Retinal pigment epithelial cell (primary cell): ENCODE results near the gene REEP3.
A peak's percentile ranks its signal among the peaks of the same experiment; 100 is the strongest.

Source experiments
- DNase-seq: peaks from one replicate; pipeline ENCODE4 v3.0.0-alpha.2; 2010; ENCODE audit warnings: low read depth
- H3K4me3 ChIP-seq: 2 replicates; pipeline ENCODE4 v1.5.1; 2011; ENCODE audit warnings: mild to moderate bottlenecking, low read length, control low read depth, moderate library complexity
- TF ChIP-seq, protein P1 (sequence below): conservative IDR thresholded peaks from 2 replicates; pipeline ENCODE4 v1.5.1; 2011; ENCODE audit warnings: low read depth, low read length, control low read depth, inconsistent platforms

REEP3 gene

DNA sequence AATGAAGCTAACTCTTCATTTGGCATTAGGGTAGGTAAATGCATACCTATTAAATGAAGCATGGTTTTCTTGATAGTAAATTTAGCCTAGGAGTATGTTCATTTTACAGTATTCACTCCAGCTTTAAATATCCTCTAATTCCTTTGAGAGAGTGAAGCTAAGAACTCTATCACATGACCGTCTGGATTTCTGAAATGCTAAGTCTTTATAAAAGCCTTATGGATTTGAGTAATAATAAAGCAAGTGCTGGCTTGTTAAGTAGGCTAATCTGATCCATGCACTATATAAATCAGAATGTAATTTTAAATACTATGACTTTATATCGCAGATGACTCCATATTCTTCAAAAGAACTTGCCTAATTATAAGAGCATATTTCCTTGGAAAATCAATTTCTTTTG lies 64.8 kb downstream of the REEP3 start:
- TF ChIP-seq, protein P1, sequence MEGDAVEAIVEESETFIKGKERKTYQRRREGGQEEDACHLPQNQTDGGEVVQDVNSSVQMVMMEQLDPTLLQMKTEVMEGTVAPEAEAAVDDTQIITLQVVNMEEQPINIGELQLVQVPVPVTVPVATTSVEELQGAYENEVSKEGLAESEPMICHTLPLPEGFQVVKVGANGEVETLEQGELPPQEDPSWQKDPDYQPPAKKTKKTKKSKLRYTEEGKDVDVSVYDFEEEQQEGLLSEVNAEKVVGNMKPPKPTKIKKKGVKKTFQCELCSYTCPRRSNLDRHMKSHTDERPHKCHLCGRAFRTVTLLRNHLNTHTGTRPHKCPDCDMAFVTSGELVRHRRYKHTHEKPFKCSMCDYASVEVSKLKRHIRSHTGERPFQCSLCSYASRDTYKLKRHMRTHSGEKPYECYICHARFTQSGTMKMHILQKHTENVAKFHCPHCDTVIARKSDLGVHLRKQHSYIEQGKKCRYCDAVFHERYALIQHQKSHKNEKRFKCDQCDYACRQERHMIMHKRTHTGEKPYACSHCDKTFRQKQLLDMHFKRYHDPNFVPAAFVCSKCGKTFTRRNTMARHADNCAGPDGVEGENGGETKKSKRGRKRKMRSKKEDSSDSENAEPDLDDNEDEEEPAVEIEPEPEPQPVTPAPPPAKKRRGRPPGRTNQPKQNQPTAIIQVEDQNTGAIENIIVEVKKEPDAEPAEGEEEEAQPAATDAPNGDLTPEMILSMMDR: no peak
- peak; percentile 82 for DNase-seq
- no peak overlapping the region for H3K4me3 ChIP-seq

DNA sequence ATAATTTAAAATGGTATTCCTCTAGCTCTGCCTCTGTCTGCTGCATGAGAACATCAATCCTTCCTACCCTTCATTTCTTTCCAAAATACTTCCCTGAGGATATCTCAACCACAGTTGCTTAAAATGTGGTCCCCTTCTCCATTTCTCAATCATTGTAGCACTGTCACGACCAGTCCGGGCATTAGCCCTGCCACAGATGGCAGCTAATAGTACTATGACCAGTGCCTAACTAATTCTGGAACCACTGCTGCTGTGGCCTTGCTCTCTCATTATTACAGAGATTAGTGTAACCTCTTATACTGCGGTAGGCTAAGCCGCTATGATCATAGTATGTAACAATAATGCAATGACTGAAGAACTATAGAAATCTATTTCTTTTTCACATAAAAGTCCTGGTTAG lies 66.0 kb downstream of the REEP3 start:
- no peak overlapping the region for H3K4me3 ChIP-seq
- TF ChIP-seq, protein P1: no peak
- DNase-seq: no peak

DNA sequence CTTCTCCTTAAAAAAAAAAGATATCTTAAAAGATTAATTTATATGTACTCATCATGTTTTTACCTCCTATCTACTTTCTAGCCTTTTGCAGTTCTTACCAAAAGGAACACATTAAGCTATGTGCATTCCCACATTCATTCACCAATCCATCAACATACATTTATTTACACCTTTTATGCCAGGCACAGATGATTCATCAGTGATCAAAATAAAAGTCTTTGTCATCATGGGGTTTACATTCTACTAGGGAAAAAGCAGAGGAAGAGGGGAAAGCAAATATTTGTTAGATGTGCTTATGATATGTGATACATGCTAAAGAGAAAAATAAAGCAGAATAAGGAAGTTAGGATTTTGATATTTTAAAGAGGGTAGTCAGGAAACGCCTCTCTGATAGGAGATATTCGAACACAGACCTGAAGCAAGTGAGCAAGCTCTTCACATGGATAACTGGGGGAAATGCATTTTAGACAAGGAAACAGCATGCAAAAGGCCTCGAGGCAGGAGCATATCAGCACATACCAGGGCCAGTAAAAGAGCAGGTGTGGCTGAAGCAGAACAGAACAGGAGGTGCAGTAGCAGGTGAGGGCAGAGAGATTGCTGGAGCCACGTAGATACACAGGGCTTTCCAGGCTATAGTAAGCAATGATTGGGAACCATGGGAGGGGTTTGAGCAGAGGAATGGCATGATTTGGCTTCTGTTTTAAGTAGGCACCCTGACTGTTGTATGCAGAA lies 67.4 kb downstream of the REEP3 start:
- TF ChIP-seq, protein P1: no peak
- no peak for DNase-seq
- H3K4me3 ChIP-seq: no peak overlapping the region

DNA sequence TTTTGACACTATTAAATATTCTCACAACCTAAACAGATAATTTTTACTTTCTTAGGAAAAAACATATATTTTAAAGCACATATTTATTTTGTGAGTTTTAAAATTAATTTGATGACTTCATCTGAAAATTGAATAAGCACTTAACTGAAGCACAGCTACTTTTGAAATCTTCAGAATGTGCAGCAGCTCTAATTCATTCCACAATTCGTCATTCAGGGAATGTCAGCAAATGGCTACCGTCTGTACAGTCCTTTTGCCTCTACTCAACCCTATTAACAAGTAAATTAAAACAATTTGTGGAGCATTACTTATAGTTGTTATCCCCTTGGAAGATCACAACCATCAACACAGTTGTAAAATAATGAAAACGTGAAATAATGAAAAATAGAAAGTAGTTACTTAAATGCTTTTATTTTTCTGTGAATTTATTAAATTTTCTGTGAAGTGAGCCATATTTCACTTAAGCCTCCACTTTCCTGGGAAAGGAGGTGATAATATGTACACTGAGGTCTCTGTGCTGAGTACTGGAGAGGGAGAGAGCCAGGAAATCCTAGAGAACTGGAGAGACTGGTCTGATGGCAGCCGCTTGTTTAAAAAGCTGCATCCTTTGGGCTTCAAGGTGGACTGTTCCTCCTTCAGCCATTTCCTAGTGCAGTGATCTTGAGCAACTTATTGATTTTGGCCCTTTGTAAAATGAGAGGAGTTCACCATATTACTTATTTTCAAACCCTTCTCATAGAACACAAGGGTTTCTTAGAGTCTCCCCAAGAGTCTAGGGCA lies 70.6 kb downstream of the REEP3 start:
- DNase-seq: no peak
- TF ChIP-seq, protein P1: no peak
- no peak overlapping the region for H3K4me3 ChIP-seq

DNA sequence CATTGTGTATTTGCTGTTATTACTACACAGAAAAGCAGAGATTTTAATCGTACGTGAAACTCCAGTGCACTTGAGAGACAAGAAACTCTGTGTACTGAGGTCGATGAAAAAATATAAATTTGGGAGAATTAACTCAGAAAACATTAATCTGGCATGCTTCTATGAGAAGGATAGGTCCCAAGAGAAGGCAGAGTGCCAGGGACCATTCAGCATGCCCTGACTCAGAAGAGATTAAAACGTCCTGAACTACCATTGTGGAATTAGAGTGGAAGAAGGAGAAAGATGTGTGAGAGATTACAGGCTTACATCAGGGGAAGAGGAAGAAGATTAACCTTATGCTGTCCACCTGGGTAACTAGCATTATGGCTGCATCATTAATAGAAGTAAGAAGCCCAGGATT lies 72.4 kb downstream of the REEP3 start:
- peak; percentile 83 for DNase-seq
- TF ChIP-seq, protein P1: no peak
- no peak overlapping the region for H3K4me3 ChIP-seq

DNA sequence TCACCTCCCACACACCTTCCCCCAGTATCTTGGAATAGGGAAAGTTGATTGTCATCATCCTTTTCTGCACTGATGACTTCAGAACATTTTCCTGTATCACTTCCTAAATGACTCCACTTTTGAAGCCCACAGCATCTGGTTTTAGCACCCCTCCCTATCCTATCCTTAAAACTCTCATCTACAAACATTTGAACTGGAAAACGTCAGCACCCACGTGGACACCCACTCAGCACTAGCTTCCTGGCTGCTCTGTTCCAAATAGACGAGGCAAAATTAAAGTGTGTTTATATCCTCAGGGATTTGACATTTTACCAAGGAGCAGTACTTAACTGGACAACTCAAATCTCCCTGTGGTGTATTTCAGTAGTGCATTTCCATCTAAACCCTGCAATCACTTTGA lies 73.9 kb downstream of the REEP3 start:
- no peak for DNase-seq
- no peak overlapping the region for H3K4me3 ChIP-seq
- TF ChIP-seq, protein P1: no peak

DNA sequence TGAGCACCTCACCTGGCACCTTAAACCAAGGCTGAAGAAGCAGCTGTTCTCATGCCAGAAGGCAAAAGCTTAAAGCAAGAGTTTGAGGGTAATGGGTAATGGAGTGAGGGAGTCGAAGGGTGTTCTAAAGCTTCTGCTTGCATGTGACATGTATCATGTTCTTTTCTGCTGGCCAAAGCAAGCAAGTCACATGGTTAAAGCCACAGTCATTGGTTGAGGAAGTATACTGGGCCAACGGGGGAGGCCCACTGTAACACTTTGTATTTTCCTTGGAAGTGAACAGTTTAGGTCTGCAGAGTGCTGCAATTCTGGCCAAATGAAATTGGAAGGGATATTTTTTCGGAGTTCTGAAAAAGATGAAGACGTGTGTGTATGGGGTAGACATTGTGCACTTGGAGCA lies 75.7 kb downstream of the REEP3 start:
- TF ChIP-seq, protein P1: no peak
- no peak for DNase-seq
- no peak overlapping the region for H3K4me3 ChIP-seq
